ENCODE measurements around the gene DENND1A.

DNA sequence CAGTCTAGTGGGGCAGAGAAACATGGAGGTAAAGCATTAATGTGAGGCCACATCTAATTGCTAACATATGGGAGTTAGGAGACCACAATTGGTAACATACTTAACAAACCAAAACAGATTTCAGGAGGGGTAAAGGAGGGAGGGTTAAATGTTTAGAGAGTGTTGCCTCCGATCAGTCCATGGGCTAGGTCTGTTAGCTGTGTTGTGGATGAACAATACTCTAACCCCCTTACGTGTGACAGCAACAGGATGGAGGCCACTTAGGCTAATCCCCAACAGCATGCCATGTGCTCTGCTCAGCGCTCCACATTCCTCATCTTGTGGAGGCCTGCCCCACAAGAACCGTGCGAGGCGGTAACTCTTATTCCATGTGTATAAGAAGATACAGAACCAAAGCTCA lies 406.9 kb downstream of the DENND1A start:
- TF ChIP-seq, protein P1, sequence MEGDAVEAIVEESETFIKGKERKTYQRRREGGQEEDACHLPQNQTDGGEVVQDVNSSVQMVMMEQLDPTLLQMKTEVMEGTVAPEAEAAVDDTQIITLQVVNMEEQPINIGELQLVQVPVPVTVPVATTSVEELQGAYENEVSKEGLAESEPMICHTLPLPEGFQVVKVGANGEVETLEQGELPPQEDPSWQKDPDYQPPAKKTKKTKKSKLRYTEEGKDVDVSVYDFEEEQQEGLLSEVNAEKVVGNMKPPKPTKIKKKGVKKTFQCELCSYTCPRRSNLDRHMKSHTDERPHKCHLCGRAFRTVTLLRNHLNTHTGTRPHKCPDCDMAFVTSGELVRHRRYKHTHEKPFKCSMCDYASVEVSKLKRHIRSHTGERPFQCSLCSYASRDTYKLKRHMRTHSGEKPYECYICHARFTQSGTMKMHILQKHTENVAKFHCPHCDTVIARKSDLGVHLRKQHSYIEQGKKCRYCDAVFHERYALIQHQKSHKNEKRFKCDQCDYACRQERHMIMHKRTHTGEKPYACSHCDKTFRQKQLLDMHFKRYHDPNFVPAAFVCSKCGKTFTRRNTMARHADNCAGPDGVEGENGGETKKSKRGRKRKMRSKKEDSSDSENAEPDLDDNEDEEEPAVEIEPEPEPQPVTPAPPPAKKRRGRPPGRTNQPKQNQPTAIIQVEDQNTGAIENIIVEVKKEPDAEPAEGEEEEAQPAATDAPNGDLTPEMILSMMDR (IDR thresholded peaks at IDR 0.05) = no peak
- no peak for TF ChIP-seq POLR2A (IDR thresholded peaks at IDR 0.05)
